Gastrocnemius medialis (tissue), 4 donors: ENCODE results near the gene FBLN2.

Experiments
- CTCF ChIP-seq, 5 experiments: fragments of 450-650 bp in 3 of 5; fragments of 200-600 bp in 2 of 5; sonication (generic) in 2 of 5; IDR thresholded peaks in 4 of 5; conservative IDR thresholded peaks in 1 of 5; 1 replicate in 4 of 5; 2 replicates in 1 of 5; pipeline ENCODE4 v1.5.1; 2016 to 2019; ENCODE audit warnings: antibody characterized with exemption in 5 of 5, mild to moderate bottlenecking in 3 of 5, moderate library complexity in 3 of 5
- POLR2A ChIP-seq, 2 donors: fragments of 450-650 bp; IDR thresholded peaks; one replicate each; pipeline ENCODE4 v1.6.1; 2017; ENCODE audit warnings: antibody characterized with exemption in 2 of 2, mild to moderate bottlenecking in 2 of 2, moderate library complexity in 2 of 2

GRCh38 chr3:13620281-13620680, 71.4 kb downstream of the FBLN2 start:
- TF ChIP-seq CTCF (IDR thresholded peaks at IDR 0.05 in 4 of 5, conservative IDR thresholded peaks at IDR 0.05 in 1 of 5): no peak
- no peak for TF ChIP-seq POLR2A (IDR thresholded peaks at IDR 0.05)
